Lower leg skin (tissue), 4 donors: ENCODE data around the gene HRH3. TPM values are rescaled to one million over a fixed set of nuclear protein-coding genes. Genes with fewer than 3 reads are reported as not detected.

Experiments
- DNase-seq, 2 donors: peaks; one replicate each; pipeline ENCODE4 v3.0.0-alpha.2; 2019; ENCODE audit warnings: low spot score in 2 of 2
- H3K4me3 ChIP-seq: fragments of 200-600 bp; sonication (generic); 2 replicates; pipeline ENCODE4 v1.5.1; 2017; ENCODE audit warnings: mild to moderate bottlenecking, low read depth; ENCODE audit not compliant: poor library complexity, severe bottlenecking
- CTCF ChIP-seq, 3 donors: fragments of 450-650 bp; IDR thresholded peaks; one replicate each; pipeline ENCODE4 v1.5.1; 2016; ENCODE audit warnings: antibody characterized with exemption in 3 of 3, mild to moderate bottlenecking in 3 of 3, moderate library complexity in 2 of 3
- POLR2A ChIP-seq, 2 donors: fragments of 450-650 bp; IDR thresholded peaks; one replicate each; pipeline ENCODE4 v1.6.1; 2016 to 2017; ENCODE audit warnings: antibody characterized with exemption in 2 of 2, mild to moderate bottlenecking in 1 of 2, moderate library complexity in 1 of 2
- WGBS, 2 donors: methylation state at CpG; one replicate each; pipeline ENCODE4 v1.1.5; 2018; 5-methylcytosine and 5-hydroxymethylcytosine counted together
- intact Hi-C: fragments of 100-400 bp; cut with DNase I; formaldehyde crosslinking; loops from one replicate; pipeline ENCODE4 v1.15.0; 2023; ENCODE audit warnings: low total_unique reads
- total RNA-seq, 4 donors: library from RNA; depleted of rRNA; stranded (reverse); fragments of >200 nt; gene quantifications; one replicate each; pipeline ENCODE4 v1.1.0, GENCODE V29; 2016

The HRH3 gene
- total RNA-seq, 4 donors from 2014 or later, result not detected

GRCh38 chr20:62266340-62266739, 46.3 kb upstream of the HRH3 start:
- TF ChIP-seq POLR2A (IDR thresholded peaks at IDR 0.05) (no peak), CTCF (IDR thresholded peaks at IDR 0.05) (no peak)
- DNase-seq, result no peak
- WGBS, 2 donors, result 89 to 91% methylated on average over 10 of the region's 10 CpGs
- intact Hi-C loops, result no loop called here
- H3K4me3 ChIP-seq, result no peak overlapping the region

GRCh38 chr20:62265365-62265764, 45.3 kb upstream of the HRH3 start:
- intact Hi-C loops, result no loop called here
- no peak overlapping the region for H3K4me3 ChIP-seq
- WGBS, 2 donors, result 94% methylated on average over 1 of the region's 1 CpG
- TF ChIP-seq POLR2A (IDR thresholded peaks at IDR 0.05), result no peak
- no peak for TF ChIP-seq CTCF (IDR thresholded peaks at IDR 0.05)
- DNase-seq, result no peak

- DNase-seq, result no peak
- intact Hi-C loops, result no loop called here
- no peak overlapping the region for H3K4me3 ChIP-seq
- TF ChIP-seq POLR2A (IDR thresholded peaks at IDR 0.05), result no peak
- 93 to 96% methylated on average over 14 of the region's 14 CpGs for WGBS, 2 donors
Measured at GRCh38 chr20:62263396-62263795, 43.3 kb upstream of the HRH3 start.

- no peak for TF ChIP-seq POLR2A (IDR thresholded peaks at IDR 0.05)
- TF ChIP-seq CTCF (IDR thresholded peaks at IDR 0.05), result no peak
Measured at GRCh38 chr20:62262064-62262463, 42.0 kb upstream of the HRH3 start.

GRCh38 chr20:62259294-62259565, 39.2 kb upstream of the HRH3 start:
- WGBS, 2 donors, result 93 to 94% methylated on average over 8 of the region's 8 CpGs
- no peak for DNase-seq
- H3K4me3 ChIP-seq, result no peak overlapping the region
- TF ChIP-seq POLR2A (IDR thresholded peaks at IDR 0.05), result no peak
- TF ChIP-seq CTCF (IDR thresholded peaks at IDR 0.05), result no peak
- intact Hi-C loops, result no loop called here

More at GRCh38 chr20:62262064-62262463, 42.0 kb upstream of the HRH3 start:
- 92 to 96% methylated on average over 10 of the region's 10 CpGs for WGBS, 2 donors
- no peak for DNase-seq
- intact Hi-C loops, result no loop called here
- H3K4me3 ChIP-seq, result no peak overlapping the region

- no peak for TF ChIP-seq CTCF (IDR thresholded peaks at IDR 0.05)
- no peak for TF ChIP-seq POLR2A (IDR thresholded peaks at IDR 0.05)
- H3K4me3 ChIP-seq, result no peak overlapping the region
- 75 to 77% methylated on average over 20 of the region's 20 CpGs for WGBS, 2 donors
- intact Hi-C loops, result no loop called here
- DNase-seq, result no peak
Measured at GRCh38 chr20:62258499-62259293, 38.6 kb upstream of the HRH3 start.
